Astrocyte of the cerebellum (primary cell): Measurements from ENCODE around the gene ZNF263.

Source experiments
- DNase-seq: peaks from one replicate; pipeline ENCODE4 v3.0.0-alpha.2; 2011; ENCODE audit warnings: low read depth
- H3K4me3 ChIP-seq: 2 replicates; pipeline ENCODE4 v1.5.1; 2011; ENCODE audit warnings: mild to moderate bottlenecking, low read depth, low read length, moderate library complexity
- in situ Hi-C: cut with HindIII; loops from 2 replicates; pipeline ENCODE4 v1.10.0; 2017; ENCODE audit warnings: low sequenced_read_pairs
- TF ChIP-seq, protein P1 (sequence below): IDR thresholded peaks from 2 replicates; pipeline ENCODE4 v1.5.1; 2012; ENCODE audit warnings: low read length, low read depth, moderate library complexity, mild to moderate bottlenecking; ENCODE audit errors: missing control alignments

The ZNF263 gene

GRCh38 chr16:3282730-3283542 is at the start of gene ZNF263:
ZNF263 (plus strand) TSS chr16:3283491; CDS start chr16:3283819, 328 bp downstream.
- TF ChIP-seq, protein P1, sequence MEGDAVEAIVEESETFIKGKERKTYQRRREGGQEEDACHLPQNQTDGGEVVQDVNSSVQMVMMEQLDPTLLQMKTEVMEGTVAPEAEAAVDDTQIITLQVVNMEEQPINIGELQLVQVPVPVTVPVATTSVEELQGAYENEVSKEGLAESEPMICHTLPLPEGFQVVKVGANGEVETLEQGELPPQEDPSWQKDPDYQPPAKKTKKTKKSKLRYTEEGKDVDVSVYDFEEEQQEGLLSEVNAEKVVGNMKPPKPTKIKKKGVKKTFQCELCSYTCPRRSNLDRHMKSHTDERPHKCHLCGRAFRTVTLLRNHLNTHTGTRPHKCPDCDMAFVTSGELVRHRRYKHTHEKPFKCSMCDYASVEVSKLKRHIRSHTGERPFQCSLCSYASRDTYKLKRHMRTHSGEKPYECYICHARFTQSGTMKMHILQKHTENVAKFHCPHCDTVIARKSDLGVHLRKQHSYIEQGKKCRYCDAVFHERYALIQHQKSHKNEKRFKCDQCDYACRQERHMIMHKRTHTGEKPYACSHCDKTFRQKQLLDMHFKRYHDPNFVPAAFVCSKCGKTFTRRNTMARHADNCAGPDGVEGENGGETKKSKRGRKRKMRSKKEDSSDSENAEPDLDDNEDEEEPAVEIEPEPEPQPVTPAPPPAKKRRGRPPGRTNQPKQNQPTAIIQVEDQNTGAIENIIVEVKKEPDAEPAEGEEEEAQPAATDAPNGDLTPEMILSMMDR, result no peak
- in situ Hi-C loops, result no loop called here
- DNase-seq, result peak; percentile 94
- peak within 1 kb of the TSS; percentile 95 for H3K4me3 ChIP-seq

- in situ Hi-C loops, result no loop called here
- DNase-seq, result no peak
These were observed 48.8 kb upstream of the ZNF263 start for GRCh38 chr16:3234543-3234856.

DNA sequence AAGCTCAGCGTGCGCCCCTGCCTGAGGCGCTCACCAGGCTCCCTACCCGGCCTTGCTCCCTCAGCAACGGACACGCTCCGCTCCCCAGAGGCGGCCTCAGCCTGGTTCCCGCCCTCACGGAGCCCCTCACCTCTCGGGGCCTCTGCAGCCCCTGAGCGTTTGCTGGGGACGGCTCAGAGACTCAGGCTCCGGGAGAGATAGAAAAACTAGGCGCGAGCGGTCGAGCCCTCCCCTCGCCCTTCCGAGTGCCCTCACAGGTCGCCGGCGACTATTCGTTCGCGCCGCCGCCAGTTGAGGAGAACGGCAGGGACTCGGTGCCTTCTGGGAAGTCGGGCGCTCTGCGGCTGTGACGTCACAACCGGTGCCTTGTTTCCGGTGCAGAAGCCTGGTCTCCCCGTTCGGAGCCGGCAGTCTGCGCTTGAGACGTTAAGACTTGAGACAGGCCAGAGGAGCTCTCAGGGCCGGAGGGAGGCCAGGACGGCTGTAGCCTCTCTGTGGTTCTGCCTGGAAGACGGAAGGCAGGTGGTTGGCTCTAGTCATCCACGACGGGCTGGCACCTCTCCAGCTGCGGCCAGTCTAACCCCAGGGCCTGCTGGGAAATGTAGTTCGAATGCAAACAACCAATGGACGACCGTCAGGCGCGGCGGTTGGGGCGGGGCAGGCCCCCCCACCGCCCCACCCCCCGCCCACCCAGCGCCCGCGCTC is 48.3 kb upstream of the ZNF263 start, which contains the start of gene ZNF200:
Gene ZNF200 (minus strand): TSS at position 302 of the 705 bp plus-strand sequence. CDS start 1,403 bp downstream, outside the sequence.
- peak; percentile 86 for DNase-seq
- in situ Hi-C loops, result no loop called here

More at GRCh38 chr16:3234543-3234856, 48.8 kb upstream of the ZNF263 start:
- TF ChIP-seq, protein P1, result no peak
- H3K4me3 ChIP-seq, result peak overlapping the region; percentile 67

DNA sequence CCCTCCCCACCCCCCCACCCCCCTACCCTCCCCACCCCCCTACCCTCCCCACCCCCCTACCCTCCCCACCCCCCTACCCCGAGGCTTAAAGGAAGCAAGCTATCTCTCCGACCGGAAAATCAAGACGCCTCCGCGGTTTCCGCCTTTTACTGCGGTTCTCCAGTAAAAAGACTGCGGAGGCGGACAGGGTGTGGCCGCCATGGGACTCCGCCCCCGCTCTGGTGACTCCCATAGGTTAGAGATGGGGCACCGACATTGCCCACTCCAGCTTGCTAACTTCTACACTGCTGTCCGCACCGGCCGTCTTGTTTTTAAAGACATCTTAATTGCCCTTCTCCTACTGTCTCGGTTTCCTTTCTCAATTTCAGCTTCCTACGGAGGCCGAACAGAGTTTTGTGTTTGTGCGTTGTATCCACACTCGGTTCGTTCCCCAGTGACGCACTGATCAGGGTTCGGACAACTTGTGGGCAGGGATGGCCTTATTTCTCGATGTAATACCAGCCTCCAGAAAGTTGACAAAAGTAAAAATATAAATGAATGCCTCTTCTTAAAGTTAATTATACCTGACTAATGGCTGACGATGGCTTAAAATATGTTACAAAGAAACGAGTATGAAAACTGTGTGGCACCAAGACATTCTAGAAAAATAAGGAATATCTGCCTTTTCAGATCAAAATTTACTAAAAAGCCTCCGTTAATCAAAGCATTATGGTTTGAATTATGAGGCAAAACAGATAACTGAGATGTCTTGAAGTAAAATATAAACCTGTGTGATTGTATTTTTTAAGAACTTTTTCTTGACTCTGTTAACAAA is 47.2 kb upstream of the ZNF263 start:
- in situ Hi-C loops, result no loop called here
- DNase-seq, result no peak
- H3K4me3 ChIP-seq, result no peak overlapping the region
- TF ChIP-seq, protein P1, result no peak

More for the DNA sequence above, 48.3 kb upstream of the ZNF263 start, which contains the start of gene ZNF200:
- TF ChIP-seq, protein P1, result no peak
- H3K4me3 ChIP-seq, result peak within 1 kb of the TSS; percentile 67

DNA sequence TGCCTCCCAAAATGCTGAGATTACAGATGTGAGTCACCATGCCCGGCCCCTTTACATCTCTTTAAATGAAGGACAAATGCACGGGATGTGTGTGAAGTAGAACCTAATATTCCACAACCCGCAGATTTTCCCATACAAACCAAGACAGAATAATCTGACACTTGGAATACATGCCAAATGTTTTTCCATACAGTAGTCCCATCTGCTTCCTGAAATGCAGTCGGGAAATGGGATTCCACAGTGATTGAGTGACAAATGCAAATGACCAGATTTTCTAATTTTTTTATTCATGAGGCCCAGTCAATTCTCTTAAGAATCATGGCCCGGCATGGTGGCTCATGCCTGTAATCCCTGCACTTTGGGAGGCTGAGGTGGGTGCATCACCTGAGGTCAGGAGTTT is 41.5 kb upstream of the ZNF263 start:
- no peak overlapping the region for H3K4me3 ChIP-seq
- TF ChIP-seq, protein P1, result no peak
- DNase-seq, result no peak
- in situ Hi-C loops, result no loop called here

DNA sequence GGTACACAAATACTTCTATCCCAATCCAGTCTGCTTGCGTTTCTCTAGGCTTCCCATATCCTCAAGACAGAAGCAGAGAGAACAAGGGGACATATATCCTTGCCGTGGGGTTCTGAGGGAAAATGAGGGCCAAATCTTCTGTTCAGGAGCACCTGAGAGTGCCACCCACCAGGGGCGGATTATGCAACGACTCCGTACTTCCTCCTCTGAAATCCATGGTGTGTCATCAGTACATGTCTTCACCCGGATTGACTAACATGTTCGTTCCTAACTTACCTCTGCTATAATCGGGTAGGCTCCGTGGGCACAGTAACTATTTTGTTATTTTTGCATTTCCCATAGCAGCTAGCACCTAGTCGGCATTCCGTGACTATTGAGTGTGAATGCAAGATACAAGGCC is 40.6 kb upstream of the ZNF263 start:
- no peak overlapping the region for H3K4me3 ChIP-seq
- no peak for DNase-seq
- TF ChIP-seq, protein P1, result no peak
- in situ Hi-C loops, result no loop called here
